Keratinocyte (primary cell): ENCODE data around the gene CPEB3.
A peak's percentile ranks its signal among the peaks of the same experiment; 100 is the strongest.
"Not testable (repeated sequence)": the region's sequence is repeated elsewhere in the genome, so short reads cannot be mapped to it uniquely, and the experiment has no call there.

ENCODE experiments used
- EZH2 ChIP-seq: IDR thresholded peaks from one replicate; pipeline ENCODE4 v1.6.1; 2012; ENCODE audit warnings: inconsistent platforms, mild to moderate bottlenecking, low read length, moderate library complexity
- TF ChIP-seq, protein P1 (sequence below), 3 experiments: IDR thresholded peaks in 1 of 3; conservative IDR thresholded peaks in 1 of 3; optimal IDR thresholded peaks in 1 of 3; 2 replicates in 2 of 3; 3 replicates in 1 of 3; pipeline versions ENCODE3 to v1.5.1; 2011; ENCODE audit warnings: low read length in 3 of 3, mild to moderate bottlenecking in 3 of 3, moderate library complexity in 2 of 3, control low read depth in 1 of 3, inconsistent platforms in 1 of 3; ENCODE audit not compliant: insufficient read depth in 2 of 3; ENCODE audit errors: extremely low read depth in 1 of 3

DNA sequence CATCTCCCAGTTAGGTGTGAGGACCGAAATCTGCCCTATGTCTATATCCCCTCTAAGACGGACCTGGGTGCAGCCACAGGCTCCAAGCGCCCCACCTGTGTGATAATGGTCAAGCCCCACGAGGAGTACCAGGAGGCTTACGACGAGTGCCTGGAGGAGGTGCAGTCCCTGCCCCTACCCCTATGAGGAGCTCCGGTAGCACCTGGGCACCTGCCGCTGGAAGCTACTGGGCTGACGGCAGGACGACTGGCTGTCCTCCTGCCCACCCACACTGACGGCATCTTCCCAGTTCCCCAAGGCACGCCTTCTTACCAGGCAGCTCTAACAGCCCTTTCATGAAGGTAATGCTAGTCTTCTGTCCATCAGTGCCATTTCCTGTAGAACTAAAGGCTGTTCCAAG, 74.3 kb downstream of the CPEB3 start:
- TF ChIP-seq, protein P1, sequence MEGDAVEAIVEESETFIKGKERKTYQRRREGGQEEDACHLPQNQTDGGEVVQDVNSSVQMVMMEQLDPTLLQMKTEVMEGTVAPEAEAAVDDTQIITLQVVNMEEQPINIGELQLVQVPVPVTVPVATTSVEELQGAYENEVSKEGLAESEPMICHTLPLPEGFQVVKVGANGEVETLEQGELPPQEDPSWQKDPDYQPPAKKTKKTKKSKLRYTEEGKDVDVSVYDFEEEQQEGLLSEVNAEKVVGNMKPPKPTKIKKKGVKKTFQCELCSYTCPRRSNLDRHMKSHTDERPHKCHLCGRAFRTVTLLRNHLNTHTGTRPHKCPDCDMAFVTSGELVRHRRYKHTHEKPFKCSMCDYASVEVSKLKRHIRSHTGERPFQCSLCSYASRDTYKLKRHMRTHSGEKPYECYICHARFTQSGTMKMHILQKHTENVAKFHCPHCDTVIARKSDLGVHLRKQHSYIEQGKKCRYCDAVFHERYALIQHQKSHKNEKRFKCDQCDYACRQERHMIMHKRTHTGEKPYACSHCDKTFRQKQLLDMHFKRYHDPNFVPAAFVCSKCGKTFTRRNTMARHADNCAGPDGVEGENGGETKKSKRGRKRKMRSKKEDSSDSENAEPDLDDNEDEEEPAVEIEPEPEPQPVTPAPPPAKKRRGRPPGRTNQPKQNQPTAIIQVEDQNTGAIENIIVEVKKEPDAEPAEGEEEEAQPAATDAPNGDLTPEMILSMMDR (optimal IDR thresholded peaks at IDR 0.05 in 1 of 3, IDR thresholded peaks at IDR 0.05 in 1 of 3, conservative IDR thresholded peaks at IDR 0.05 in 1 of 3; ENCODE audit: extremely low read depth in 1 of 3, insufficient read depth in 2 of 3, low read length in 3 of 3) = peak; percentile 37 to 77 (median 54)
- not testable (repeated sequence) for TF ChIP-seq EZH2
